Activated CD4-positive, alpha-beta T cell treated with anti-CD3 and anti-CD28 coated beads, Interleukin-2, Interleukin-6, amounts not matched to agents 100 ng/mL and 50 ng/mL, durations not matched to agents 16 hours and 8 hours (primary cell): ENCODE data around the gene TUBA3C.
"Not testable (repeated sequence)": the region's sequence is repeated elsewhere in the genome, so short reads cannot be mapped to it uniquely, and the experiment has no call there.

Experiments
- DNase-seq: peaks from one replicate; pipeline ENCODE4 v3.0.0-alpha.2; 2020

The TUBA3C gene

GRCh38 chr13:19181621-19182485, at the start of gene TUBA3C:
TUBA3C (minus strand) TSS chr13:19181824; CDS start chr13:19181747, 77 bp downstream.
- DNase-seq = no peak

GRCh38 chr13:19207413-19207812, 25.8 kb upstream of the TUBA3C start:
- not testable (repeated sequence) for DNase-seq

DNA sequence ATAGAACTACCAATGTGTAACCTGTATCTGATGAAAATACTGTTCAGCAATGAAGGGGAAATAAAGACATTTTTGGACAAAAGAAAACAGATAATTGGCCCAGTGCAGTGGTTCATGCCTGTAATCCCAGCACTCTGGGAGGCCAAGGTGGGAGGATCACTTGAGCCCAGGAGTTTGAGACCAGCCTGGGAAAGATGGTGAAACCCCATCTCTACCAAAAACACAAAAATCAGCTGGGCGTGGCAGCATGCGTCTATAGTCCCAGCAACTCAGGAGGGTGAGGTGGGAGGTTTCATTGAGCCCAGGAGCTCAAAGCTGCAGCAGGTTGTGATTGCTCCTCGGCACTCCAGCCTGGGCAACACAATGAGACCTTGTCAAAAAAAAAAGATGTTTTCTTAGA, 11.0 kb upstream of the TUBA3C start:
- DNase-seq = not testable (repeated sequence)

DNA sequence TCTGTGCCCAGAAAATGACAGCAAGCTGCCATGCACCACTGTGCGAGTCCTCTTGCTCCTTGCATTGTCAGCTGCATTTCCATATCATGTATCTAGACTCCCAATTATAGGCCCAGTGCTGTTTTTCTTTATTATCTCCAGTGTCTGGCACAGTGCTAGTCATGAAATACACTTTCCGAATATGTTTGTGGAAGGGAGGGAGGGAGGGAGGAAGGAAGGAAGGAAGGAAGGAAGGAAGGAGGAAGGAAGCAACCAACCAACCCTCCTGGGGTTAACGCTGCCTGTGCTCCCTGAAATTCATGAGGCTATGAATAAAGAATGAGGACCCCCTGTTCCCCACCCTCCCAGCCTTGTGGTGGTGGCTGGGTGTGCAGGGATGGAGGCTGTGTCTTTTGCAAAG, 8.3 kb upstream of the TUBA3C start:
- DNase-seq = not testable (repeated sequence)

GRCh38 chr13:19189368-19189767, 7.7 kb upstream of the TUBA3C start:
- not testable (repeated sequence) for DNase-seq

DNA sequence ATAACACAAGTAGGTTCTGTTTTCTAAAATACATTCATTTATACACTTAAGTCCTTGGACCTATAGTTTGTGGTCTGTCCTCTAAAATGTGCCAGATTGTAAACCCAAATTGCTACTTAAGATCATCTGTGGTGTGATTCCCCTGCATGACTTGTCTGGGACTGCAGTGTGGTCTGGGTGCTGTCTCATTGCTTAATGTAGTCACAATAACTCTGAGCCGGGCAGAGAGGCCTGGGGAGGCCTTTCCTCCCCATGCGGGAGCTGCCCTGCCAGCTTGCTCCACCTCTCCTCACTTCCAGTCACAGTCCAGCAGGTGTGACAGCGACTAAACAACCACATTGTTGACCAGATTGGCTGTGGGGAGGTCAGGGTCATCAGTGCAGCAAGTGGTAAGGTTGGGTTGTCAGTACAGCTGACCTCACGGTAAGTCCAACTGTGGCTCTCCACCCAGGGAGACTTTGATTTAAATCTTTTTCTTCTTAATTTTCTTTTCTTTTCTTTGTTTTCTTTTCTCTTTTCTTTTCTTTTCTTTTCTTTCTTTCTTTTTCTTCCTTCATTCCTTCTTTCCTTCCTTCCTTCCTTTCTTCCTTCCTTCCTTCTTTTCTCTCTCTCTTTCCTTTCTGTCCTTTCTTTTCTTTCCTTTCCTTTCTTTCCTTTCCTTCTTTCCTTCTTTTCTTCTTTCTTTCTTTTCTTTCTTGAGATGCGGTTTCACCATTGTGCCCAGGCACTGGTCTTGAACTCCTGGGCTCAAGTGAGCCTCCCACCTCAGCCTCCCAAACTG, 4.4 kb upstream of the TUBA3C start:
- peak; percentile 2 for DNase-seq

DNA sequence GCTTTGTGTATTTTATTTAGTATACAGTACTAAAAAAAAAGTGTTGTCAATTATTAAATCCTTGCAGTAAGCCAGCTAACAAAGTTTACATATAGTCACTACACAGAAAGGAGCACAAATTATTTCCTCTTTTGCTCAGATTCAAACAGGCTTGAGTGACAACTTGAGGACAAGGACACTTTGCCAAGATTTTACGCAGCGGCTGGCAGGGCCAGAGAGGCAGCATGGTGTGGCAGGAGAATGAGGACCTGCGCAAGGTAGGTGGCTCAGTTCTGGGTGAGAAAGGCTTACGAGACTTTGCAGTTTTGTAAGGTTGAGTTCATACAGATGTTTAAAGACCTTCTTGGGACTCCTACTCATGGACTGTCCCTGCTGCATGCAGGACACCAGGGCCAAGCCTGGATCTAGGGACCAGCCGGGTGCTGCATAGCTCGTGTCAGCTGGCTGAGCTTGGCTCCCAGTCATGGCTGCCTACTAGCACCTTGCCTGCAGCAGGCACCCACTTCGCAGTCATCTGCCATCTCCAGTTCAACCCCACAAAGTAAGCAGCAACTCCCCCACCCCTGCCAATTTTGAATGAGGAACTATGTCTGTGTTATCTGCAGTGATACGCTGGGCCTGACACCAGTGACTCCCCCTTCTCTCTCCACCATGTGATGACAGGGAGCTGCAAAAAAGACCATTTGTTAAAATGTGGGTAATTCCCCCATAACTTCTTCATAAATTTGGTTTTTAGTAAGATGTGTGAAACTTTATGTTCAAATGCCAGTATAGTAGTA, 3.7 kb upstream of the TUBA3C start:
- DNase-seq = no peak

DNA sequence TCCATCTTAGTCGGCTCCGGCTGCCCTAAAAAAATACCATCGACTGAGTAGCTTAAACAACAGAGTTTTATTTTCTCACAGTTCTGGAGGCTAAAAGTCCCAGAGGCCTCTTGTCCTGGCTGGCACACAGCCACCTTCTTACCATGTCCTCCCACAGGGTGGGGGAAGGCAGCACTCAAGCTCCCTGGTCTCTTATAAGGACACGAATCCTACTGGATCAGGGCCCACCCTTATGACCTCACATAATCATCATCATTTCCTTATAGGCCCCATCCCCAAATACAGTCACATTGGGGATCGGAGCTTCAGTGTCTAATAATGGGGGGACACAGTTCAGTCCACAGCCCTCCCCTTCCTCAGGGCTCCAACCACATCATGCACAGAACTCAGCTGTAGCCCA, 2.6 kb upstream of the TUBA3C start:
- no peak for DNase-seq

DNA sequence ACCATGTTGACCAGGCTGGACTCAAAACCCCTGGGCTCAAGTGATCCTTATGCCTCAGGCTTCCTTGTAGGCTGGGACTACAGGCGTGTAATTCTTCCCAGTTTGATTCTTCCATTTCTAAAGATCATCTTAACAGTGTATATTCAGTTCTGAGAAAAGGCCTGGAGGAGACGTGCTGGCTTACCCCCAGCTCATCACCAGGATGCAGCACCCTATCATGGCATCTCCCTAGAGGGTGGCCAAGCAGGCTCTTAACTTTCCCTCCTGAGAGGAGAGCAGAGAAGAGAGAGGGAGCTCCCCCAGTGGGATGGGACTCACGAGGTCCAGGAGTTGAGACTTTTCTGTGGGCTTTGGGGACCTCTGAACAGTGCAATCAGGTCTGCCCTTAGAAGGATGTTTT, 2.1 kb upstream of the TUBA3C start:
- no peak for DNase-seq

- DNase-seq = no peak
These were observed 912 bp upstream of the TUBA3C start for GRCh38 chr13:19182536-19182935.

- no peak for DNase-seq
These were observed 503 bp downstream of the TUBA3C start for GRCh38 chr13:19181021-19181620.

DNA sequence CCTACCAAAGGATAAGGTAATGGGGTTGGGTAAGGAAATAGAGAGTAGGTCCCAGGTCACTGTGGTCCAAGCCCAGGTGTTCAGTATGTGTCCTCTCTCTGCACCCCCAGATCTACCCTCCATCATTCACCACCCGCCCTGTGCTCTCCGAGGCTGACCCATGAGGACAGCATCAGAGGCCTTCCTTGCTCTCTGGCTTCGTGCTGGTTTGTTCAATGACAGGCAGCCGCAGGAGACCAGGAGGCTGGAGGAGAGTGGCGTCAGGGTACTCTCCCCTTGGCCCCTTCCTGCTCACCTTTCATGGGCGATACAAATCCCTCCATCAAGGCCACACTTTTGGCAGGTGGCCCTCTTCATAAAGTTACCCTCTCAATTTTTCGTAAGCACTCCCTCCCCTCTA, 1.7 kb downstream of the TUBA3C start:
- DNase-seq = no peak

- no peak for DNase-seq
These were observed 2.6 kb downstream of the TUBA3C start for GRCh38 chr13:19178901-19179593.

- not testable (repeated sequence) for DNase-seq
These were observed 4.4 kb downstream of the TUBA3C start for GRCh38 chr13:19176981-19177776.

- no peak for DNase-seq
These were observed 7.9 kb downstream of the TUBA3C start for GRCh38 chr13:19173752-19174151.

- DNase-seq = no peak
These were observed 9.0 kb downstream of the TUBA3C start for GRCh38 chr13:19172647-19173030.

DNA sequence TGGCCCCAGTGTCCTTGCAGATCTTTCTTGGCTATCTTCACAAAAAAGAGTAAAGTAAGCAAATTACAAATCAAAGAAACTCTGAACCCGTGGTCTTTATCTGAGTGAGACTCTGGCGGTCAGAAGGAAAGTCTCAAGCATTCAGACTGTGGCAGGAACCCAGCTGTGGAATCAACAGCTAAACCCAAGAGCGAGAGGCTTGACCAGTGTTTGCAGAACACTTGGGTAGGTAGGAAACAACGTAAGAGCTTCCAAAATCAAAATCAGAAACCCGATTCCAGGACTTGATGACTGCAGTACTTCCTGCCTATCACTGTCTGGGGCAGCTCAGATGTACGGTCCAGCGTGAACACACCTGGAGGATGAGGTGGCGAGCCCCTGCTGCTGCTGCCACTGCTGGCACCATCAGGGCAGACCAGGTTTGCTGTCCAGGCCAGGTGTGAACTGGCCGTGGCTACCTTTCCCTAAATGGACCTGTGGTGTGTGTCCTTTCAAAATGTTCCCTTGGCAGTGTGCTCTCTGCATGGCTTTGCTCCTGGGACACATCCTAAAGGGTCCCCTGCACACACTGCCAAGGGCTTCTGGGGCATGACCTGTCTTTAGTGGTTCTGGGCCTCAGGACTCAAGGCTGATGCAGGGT, 9.5 kb downstream of the TUBA3C start:
- no peak for DNase-seq

DNA sequence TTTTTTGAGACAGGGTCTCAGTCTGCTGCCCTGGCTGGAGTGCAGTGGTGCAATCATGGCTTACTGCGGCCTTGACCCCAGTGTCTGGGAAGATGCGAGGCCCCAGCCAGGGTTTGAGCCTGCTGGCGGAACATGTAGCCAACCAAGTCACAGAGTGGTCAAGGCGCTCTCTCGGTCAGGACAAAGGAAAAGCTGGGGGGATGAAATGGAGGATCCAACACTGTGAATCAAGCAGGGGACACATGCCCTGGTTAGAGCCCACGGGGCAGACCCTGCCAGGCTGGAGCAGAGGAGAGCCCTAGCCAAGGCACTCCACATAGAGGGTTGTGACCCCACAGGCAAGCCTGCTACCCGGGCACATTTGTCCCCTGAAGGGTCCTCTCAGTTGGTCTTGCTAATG, 10.1 kb downstream of the TUBA3C start:
- DNase-seq = no peak

GRCh38 chr13:19169991-19170390, 11.6 kb downstream of the TUBA3C start:
- no peak for DNase-seq

- DNase-seq = no peak
These were observed 12.1 kb downstream of the TUBA3C start for GRCh38 chr13:19169496-19169895.

DNA sequence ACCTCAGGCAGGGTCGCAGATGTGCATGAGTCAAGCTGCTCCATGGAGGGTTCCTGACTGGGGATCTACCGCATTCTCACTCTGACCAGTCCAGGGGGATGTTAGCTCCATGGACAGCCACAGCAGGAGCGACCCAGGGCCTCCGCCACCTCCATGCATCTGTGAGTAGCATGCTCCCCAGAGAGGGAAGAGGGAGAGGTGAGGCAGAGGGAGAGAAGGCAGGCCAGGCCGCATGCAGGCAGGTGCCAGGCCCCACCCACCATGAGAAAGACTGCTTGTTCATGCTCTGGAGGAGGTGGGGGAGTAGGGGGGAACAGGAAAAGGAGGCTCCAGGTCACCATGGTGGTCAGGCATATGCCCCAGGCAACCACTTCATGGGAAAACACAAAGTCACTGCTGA, 20.3 kb downstream of the TUBA3C start:
- DNase-seq = no peak
